Osteoblast (primary cell): ENCODE data around the gene TNKS1BP1. TPM values are rescaled to one million over a fixed set of nuclear protein-coding genes. Genes with fewer than 3 reads are reported as not detected.

Experiments used
- DNase-seq: peaks from one replicate; pipeline ENCODE4 v3.0.0; 2011; ENCODE audit warnings: low spot score, mixed read lengths; ENCODE audit not compliant: insufficient read length; ENCODE audit errors: missing footprints
- H2AFZ ChIP-seq: 2 replicates; pipeline ENCODE4 v1.6.0; 2011; ENCODE audit warnings: mild to moderate bottlenecking, low read length
- H3K27ac ChIP-seq: 2 replicates; pipeline ENCODE4 v1.5.1; 2011; ENCODE audit warnings: mild to moderate bottlenecking, low read depth, low read length, moderate library complexity
- H3K27me3 ChIP-seq: 2 replicates; pipeline ENCODE4 v1.6.0; 2012; ENCODE audit warnings: mild to moderate bottlenecking, control low read depth, inconsistent platforms, low read length, moderate library complexity; ENCODE audit not compliant: insufficient read depth
- H3K36me3 ChIP-seq: 2 replicates; pipeline ENCODE4 v1.5.1; 2011; ENCODE audit warnings: mild to moderate bottlenecking, low read length, control low read depth, moderate library complexity; ENCODE audit not compliant: insufficient read depth
- H3K4me1 ChIP-seq: 2 replicates; pipeline ENCODE4 v1.5.1; 2011; ENCODE audit warnings: mild to moderate bottlenecking, low read length, control low read depth, moderate library complexity; ENCODE audit not compliant: insufficient read depth
- H3K4me2 ChIP-seq: 2 replicates; pipeline ENCODE4 v1.6.0; 2011; ENCODE audit warnings: mild to moderate bottlenecking, low read length; ENCODE audit not compliant: insufficient read depth
- H3K4me3 ChIP-seq: fragments of 200-600 bp; sonication (generic); 3 replicates; pipeline ENCODE4 v1.5.1; 2012; ENCODE audit warnings: mild to moderate bottlenecking, low read length, inconsistent platforms; ENCODE audit not compliant: insufficient read depth
- H3K79me2 ChIP-seq: 2 replicates; pipeline ENCODE4 v1.6.0; 2012; ENCODE audit warnings: mild to moderate bottlenecking, low read length, control low read depth, inconsistent platforms; ENCODE audit not compliant: insufficient read depth
- H3K9me3 ChIP-seq: 2 replicates; pipeline ENCODE4 v1.5.1; 2011; ENCODE audit warnings: low read depth, low read length, control low read depth
- H4K20me1 ChIP-seq: 2 replicates; pipeline ENCODE4 v1.6.0; 2012; ENCODE audit warnings: mild to moderate bottlenecking, low read length, control low read depth; ENCODE audit not compliant: insufficient read depth
- total RNA-seq: library from RNA; depleted of rRNA; stranded (reverse); fragments of >200 nt; gene quantifications from 2 replicates; pipeline ENCODE4 v1.2.3, GENCODE V29; 2012
- TF ChIP-seq, protein P1 (sequence below): IDR thresholded peaks from 2 replicates; pipeline ENCODE4 v1.5.1; 2011; ENCODE audit warnings: mild to moderate bottlenecking, low read depth, low read length, moderate library complexity; ENCODE audit errors: extremely low read depth

TNKS1BP1 gene
- total RNA-seq, 1 donor, result 74.6 TPM

DNA sequence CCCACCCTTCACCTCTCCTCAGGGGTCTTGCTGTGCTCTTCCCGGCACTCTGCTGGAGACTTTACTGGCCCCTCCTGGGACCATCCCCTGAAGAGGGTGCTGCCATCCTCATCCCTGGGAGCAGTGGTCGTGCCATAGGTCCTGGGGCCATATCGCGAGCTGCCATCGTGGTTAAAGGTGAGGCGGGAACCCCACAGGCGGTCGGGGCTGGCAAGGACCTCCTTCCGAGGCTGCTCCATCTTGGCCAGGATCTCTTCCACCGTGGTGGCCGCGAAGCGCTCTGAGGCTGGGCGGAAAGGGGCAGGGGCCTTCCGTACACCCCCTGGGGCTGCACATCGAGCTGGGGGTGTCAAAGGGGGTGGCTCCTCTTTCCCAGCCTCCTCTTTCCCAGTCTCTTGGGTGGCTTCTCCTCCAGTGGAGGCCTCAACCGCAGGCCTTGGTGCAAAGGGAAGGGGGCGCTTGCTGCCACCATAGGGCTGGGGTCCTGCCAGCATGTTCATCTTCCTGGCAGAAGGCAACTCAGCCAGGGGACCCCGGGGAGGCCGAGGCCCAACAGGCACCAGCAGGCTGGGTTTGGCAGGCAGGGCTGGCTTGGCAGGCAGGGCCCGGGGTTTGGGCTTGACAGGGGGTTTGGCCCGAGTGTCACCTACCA is 4.6 kb downstream of the TNKS1BP1 start:
- Histone ChIP-seq H3K79me2 (peaks cover 85% of the 10 kb centered on the region), H3K4me2 (no peak overlapping the region), H3K27ac (no peak overlapping the region), H3K9me3 (no peaks in the 10 kb centered on the region), H3K27me3 (no peaks in the 10 kb centered on the region), H3K4me3 (no peak overlapping the region), H3K36me3 (peaks cover 55% of the 10 kb centered on the region), H3K4me1 (peaks cover 35% of the 10 kb centered on the region), H2AFZ (no peak overlapping the region), H4K20me1 (peaks cover 58% of the 10 kb centered on the region)
- peak; percentile 57 for DNase-seq
- TF ChIP-seq, protein P1, sequence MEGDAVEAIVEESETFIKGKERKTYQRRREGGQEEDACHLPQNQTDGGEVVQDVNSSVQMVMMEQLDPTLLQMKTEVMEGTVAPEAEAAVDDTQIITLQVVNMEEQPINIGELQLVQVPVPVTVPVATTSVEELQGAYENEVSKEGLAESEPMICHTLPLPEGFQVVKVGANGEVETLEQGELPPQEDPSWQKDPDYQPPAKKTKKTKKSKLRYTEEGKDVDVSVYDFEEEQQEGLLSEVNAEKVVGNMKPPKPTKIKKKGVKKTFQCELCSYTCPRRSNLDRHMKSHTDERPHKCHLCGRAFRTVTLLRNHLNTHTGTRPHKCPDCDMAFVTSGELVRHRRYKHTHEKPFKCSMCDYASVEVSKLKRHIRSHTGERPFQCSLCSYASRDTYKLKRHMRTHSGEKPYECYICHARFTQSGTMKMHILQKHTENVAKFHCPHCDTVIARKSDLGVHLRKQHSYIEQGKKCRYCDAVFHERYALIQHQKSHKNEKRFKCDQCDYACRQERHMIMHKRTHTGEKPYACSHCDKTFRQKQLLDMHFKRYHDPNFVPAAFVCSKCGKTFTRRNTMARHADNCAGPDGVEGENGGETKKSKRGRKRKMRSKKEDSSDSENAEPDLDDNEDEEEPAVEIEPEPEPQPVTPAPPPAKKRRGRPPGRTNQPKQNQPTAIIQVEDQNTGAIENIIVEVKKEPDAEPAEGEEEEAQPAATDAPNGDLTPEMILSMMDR, result no peak

DNA sequence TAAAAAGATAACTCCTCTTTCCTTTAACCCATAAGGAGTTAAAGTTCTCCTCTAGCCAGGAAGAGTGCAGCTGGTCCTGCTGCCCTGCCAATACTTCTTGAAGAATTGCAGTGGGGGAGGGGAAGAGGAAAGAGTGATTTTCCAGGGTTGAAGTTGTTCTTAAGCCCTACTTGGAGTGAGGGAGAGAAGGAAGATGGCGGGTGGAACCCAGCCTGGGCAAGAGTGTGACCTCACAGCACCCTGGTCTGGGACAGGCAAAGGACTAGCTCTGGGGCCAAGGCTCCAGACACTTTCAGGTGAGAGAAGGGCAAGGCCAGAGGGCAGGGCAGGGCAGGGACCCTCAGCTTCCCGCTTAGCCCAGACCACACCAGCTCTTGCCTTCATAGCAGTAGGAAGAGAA is 6.6 kb downstream of the TNKS1BP1 start:
- peak; percentile 70 for DNase-seq
- Histone ChIP-seq H3K4me3 (no peak overlapping the region), H3K79me2 (peaks cover 79% of the 10 kb centered on the region), H3K4me1 (peaks cover 28% of the 10 kb centered on the region), H3K36me3 (peaks cover 72% of the 10 kb centered on the region), H3K27ac (no peak overlapping the region), H2AFZ (no peak overlapping the region), H3K27me3 (no peaks in the 10 kb centered on the region), H3K9me3 (no peaks in the 10 kb centered on the region), H4K20me1 (peaks cover 55% of the 10 kb centered on the region), H3K4me2 (no peak overlapping the region)
- TF ChIP-seq, protein P1, result no peak

DNA sequence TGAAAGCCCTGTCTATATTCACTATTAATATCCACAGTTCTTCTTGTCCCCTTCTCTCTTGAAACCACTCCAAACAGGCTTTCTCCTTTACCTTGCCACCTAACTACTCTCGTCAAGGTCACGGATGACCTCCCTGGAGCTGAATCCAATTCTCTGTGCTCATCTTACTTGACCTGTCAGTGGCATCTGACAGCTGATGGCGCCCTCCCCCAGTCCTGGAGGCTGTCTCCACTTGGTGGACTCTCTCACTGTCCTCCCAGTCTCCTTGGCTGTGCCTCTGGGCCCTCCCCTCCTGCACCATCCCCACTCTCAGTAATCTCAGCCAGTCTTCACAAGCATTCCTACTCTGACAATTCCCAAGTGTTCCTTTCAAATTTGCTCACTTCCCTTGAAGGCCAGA is 8.7 kb downstream of the TNKS1BP1 start:
- no peaks in the 10 kb centered on the region for H3K9me3 ChIP-seq
- TF ChIP-seq, protein P1, result no peak
- H3K27ac ChIP-seq, result no peak overlapping the region
- peak; percentile 83 for DNase-seq
- peaks cover 15% of the 10 kb centered on the region for H3K4me1 ChIP-seq
- H3K36me3 ChIP-seq, result peaks cover 87% of the 10 kb centered on the region
- H3K4me2 ChIP-seq, result no peak overlapping the region
- H3K27me3 ChIP-seq, result no peaks in the 10 kb centered on the region
- H3K79me2 ChIP-seq, result peaks cover 58% of the 10 kb centered on the region
- H2AFZ ChIP-seq, result no peak overlapping the region
- peaks cover 52% of the 10 kb centered on the region for H4K20me1 ChIP-seq
- H3K4me3 ChIP-seq, result no peak overlapping the region

DNA sequence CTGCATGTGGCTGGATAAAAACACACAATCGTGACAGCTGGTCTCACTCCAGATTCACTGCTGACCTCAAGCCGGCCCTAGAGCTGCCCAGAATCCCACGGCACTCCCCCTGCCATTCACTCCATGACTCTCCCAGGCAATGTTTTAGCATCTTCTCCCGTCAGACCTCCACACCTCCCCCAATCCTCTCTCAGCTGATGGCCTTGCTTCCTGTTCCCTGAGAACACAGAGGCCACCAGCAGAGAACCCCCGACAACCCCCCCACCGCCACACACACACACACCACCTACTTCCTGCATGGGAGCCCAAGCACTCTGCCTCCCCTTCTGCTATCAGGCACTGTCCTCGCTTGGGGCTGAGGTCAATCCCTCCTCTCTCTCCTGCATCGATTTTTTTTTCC is 9.3 kb downstream of the TNKS1BP1 start:
- Histone ChIP-seq H3K4me3 (no peak overlapping the region), H3K79me2 (peaks cover 58% of the 10 kb centered on the region), H3K27me3 (no peaks in the 10 kb centered on the region), H3K9me3 (no peaks in the 10 kb centered on the region), H4K20me1 (peaks cover 56% of the 10 kb centered on the region), H3K4me2 (no peak overlapping the region), H2AFZ (no peak overlapping the region), H3K36me3 (peaks cover 84% of the 10 kb centered on the region), H3K4me1 (peaks cover 17% of the 10 kb centered on the region), H3K27ac (no peak overlapping the region)
- DNase-seq, result peak; percentile 82
- TF ChIP-seq, protein P1, result no peak
